Stimulated activated naive CD8-positive, alpha-beta T cell treated with anti-CD3 and anti-CD28 coated beads, Interleukin-15, Interleukin-2, amounts not matched to agents 100 U/mL and 50 U/mL, for 24 hours (primary cell): ENCODE data around the gene EVX2.

ENCODE experiments used
- ATAC-seq: fragments of 150-1000 bp; cut with Tn5 transposase; one replicate; pipeline ENCODE4 v1.10.0; 2021
- DNase-seq: peaks from one replicate; pipeline ENCODE4 v3.0.0; 2021

EVX2 gene

GRCh38 chr2:176107731-176108181 lies 24.0 kb upstream of the EVX2 start:
- ATAC-seq = no peak
- DNase-seq = no peak

- DNase-seq = no peak
- peak; percentile 27 for ATAC-seq
Observed at GRCh38 chr2:176106581-176107539, 23.1 kb upstream of the EVX2 start, which contains the start of gene HOXD11. Gene HOXD11 (plus strand): TSS chr2:176107280. CDS start chr2:176107356, 76 bp downstream.

GRCh38 chr2:176105730-176106580 lies 22.2 kb upstream of the EVX2 start:
- no peak for DNase-seq
- ATAC-seq = no peak

- no peak for ATAC-seq
- DNase-seq = no peak
Observed at GRCh38 chr2:176105078-176105729, 21.4 kb upstream of the EVX2 start.

DNA sequence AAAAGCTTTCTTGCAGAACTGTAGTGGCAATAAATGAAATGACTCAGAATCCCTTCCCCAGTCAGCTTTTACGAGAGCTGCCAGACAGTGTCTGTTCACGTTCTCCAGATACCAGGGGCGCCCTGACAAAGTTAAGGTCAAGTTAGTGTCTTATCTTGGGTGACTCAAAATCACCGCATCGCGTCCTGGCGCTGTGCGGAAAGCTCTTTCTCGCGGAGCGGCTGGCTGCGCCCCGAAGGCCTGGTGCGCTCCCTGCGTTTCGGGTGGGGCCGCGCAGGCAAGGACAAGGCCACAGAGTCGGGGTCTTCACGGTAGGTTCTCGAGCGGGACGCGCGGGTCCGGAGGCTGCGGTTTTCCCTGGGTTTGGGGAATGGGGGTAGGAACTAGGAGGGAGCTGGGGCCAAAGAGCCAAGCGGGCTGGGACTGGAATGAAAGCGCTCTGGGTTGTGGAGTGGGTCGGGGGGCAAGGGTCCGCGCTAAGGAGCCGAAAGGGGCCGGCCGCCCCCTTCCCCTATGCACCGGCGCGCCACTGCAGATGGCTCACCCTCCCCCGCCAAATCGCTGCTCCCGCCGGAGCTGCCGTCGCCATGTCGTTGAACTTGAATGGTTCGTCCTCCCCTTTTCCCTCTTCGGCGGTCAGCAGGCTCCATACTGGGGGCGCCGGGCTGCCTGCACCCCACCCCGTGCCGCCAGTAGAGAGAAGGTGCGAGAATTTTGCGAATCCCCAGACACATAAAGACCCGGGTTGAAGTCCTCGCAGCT lies 20.7 kb upstream of the EVX2 start:
- DNase-seq (no peak), ATAC-seq (peak; percentile 26)

- no peak for ATAC-seq
- no peak for DNase-seq
Observed at GRCh38 chr2:176103742-176104315, 20.1 kb upstream of the EVX2 start.

DNA sequence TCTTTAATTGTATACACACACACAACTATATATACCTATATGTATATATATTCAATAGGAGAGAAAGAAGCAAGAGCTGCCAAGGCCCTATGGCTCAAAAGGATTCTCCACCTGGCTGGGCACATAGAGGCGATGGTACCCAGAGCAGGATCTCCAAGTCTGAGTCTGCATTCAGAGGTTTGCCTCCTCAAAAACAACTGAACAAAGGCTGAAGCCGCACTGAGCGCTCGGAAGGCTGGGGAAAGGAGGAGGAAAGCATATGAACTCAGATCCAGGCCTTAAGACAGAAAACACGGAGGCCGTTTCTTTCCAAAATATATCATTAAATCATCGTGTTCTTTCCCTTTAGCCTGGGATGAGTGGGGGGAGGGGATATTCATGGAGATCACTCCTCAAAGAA lies 19.4 kb upstream of the EVX2 start:
- ATAC-seq (no peak), DNase-seq (no peak)

DNA sequence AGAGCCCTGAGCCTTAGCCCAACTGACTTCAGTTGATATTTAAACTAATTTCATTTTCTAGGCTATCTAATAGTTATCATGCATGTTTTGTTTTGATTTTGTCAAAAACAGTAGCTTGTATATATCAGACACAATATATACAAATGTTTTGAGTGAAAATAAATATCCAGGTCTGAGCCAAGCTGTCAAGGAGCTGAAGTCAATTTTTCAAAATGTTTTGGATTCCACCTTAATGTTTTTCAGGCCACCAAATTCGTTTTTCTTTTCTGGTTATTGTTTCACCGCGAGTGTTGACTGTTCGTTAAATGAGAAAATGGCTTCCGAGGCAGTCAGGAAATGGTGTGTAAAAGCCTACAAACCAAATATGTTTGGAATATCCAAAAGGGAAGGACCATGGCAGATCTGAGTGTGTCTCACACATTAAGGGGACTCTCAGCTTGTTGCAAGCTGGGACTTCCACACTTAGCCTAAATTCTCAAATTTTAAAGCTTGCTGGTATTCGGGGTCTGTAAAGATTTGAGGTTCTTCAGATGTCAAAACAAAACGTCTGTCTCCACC lies 18.6 kb upstream of the EVX2 start:
- ATAC-seq (no peak), DNase-seq (no peak)

GRCh38 chr2:176101842-176102241 lies 18.1 kb upstream of the EVX2 start:
- no peak for DNase-seq
- ATAC-seq = no peak

- ATAC-seq (no peak), DNase-seq (no peak)
Observed at GRCh38 chr2:176101216-176101830, 17.6 kb upstream of the EVX2 start.

DNA sequence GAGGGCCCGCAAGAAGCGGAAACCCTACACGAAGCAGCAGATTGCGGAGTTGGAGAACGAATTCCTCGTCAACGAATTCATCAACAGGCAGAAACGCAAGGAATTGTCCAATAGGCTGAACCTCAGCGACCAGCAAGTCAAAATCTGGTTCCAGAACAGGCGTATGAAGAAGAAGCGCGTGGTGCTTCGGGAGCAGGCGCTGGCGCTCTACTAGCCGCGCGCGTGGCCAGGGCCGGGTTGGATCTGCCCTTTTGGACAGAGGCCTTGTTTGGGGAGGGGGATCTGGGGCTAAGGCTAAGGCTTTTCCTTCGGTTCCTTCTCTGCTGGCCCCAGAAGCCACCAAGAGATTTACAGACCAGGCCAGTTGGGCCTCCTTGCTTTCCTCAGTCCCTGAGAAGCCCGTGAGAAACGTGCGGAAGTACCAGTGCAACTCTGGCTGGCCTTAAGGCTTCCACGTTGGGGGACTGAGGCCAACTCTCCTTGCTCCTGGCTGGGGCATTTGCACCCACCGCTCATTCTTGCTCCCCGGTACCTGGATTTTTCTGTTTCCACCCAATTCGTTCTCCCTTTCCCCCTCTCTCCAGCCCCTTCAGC lies 16.9 kb upstream of the EVX2 start:
- DNase-seq = no peak
- no peak for ATAC-seq

GRCh38 chr2:176099728-176100546 lies 16.2 kb upstream of the EVX2 start, which contains the start of gene HOXD12:
Gene HOXD12 (plus strand): TSS chr2:176099795. CDS start chr2:176099802, 7 bp downstream.
- no peak for ATAC-seq
- no peak for DNase-seq

- ATAC-seq = no peak
- DNase-seq = no peak
Observed at GRCh38 chr2:176099159-176099727, 15.5 kb upstream of the EVX2 start.

- ATAC-seq (no peak), DNase-seq (no peak)
Observed at GRCh38 chr2:176098366-176099158, 14.8 kb upstream of the EVX2 start.

DNA sequence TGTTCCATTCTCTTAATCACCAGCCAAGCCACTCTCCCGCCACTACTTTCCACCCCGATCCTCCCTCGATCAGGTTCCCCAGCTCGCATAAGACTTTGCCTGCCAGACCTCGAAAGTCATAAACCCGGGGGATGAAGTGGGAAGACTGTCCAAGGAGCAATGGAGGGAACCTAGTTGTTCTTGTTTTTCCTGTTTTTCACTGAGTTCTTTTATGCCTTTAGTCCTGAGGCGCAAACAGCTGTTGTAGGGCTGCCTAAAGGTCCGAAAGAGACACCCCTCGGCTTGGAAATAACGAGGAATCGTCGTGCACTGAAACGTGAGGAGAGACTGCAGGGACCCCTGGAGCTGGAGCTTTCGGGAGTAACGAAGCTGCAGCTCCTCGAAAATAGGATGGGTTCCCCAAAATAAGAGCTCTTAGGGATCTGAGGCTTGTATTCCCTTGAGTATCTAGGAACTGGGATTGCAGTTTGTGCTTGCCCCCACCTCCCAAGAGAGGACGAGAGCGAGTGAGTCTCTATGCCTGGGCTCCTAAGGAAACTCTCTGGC lies 14.1 kb upstream of the EVX2 start:
- no peak for DNase-seq

DNA sequence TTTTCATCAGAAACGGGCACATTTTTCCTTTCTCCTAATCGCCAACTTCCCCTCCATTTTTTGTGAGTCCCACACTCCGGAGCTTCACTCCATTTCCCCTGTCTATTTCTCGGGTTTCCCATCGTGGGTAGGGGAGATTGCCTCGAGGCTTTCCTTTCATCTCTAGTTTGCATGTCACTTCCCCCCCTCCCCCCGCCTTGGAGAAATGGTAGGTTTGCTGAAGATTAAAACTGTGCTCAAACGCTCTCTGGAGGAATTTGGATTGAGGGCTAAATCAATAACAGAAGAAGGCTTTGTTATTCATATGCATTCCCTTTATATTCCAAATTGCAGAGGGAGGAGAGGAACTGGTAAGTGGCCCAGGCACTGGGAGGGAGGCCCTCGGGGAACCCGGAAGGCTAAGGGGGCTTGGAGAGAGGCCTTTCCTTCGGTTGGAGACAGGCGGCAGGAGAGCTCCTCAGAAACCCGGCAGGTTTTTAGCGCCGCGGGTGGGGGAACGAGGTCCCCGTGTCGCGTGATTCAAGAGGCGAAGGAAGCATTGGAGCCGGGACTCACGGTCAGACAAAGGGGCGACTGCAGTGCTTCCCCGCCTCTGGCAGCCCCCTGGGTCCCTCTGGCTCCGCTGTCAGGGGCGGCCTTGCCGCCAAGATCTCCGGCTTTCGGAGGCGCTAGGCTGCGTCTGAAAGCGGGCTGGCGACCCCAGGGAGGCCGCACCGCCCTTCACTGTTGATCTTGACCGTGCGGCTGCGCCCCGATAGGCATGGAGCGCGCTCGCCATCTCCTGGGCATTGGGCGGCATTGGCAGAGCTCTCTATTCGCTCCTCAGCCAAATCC lies 13.4 kb upstream of the EVX2 start:
- DNase-seq (peak; percentile 65), ATAC-seq (peak; percentile 77)

More for the DNA sequence above, 14.1 kb upstream of the EVX2 start:
- ATAC-seq = no peak
